HG03025 (cell line): ENCODE results near the gene JPH3.
"Not testable (repeated sequence)": the region's sequence is repeated elsewhere in the genome, so short reads cannot be mapped to it uniquely, and the experiment has no call there.

Source experiments
- ATAC-seq: cut with Tn5 transposase; IDR thresholded peaks from one replicate; pipeline ENCODE4 v1.9.1; 2021; ENCODE audit warnings: mild to moderate bottlenecking, moderate library complexity; ENCODE audit not compliant: unreplicated experiment, low FRiP score

JPH3 gene

DNA sequence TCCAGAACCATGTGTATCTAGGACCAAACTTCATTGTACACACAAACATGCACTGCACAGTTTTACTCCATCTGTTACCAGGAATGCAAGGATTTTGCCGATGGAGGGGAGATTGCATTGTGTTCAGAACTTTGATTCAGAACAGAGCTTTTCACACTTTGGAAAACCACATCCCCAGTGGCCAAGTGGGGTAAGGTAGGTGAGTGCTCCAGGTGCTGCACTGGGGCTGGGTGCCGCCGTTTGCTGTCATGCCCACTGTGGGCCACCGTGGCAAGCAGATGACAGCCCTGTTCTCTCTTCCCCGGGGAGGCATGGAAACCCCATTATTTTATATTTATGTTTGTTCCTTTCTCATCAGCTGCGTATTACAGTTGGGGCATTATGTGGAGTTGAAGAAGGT lies 29.3 kb upstream of the JPH3 start:
- no peak for ATAC-seq

DNA sequence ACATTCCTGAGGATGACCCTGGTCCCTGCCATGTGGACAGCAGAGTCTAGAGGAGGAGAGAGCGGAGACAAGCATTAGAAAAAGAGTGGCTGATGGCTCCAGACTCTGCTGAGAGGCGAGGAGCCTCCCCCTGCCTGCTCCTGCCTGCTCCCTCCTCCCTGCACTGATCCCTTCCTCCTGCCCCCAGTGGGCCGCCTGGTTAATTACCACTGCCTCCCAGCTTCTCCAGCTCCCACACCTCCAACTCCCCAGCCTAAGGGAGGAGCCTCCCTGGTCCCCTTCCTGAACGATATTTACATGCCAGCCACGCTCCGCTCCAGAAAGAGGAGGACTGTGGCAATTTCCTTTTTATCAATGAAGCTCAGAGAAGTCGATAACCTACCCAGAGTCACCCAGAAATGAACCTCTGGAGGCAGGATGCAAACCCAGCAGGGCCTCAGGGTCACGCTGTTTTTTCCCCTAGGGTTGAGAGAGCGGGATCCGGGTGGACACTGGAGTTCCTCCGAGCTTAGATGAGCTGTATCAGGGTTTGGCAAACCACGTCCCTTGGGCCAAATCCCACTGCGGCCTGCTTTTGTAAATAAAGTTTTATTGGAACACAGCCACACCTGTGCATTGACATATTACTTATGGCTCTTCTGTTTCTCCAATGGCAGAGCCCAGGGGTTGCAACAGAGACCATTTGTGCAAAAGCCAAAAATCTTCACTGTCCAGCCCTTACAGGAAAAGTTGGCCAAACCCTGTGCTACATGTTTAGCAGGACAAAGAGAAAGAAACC lies 27.1 kb upstream of the JPH3 start:
- ATAC-seq, result no peak

DNA sequence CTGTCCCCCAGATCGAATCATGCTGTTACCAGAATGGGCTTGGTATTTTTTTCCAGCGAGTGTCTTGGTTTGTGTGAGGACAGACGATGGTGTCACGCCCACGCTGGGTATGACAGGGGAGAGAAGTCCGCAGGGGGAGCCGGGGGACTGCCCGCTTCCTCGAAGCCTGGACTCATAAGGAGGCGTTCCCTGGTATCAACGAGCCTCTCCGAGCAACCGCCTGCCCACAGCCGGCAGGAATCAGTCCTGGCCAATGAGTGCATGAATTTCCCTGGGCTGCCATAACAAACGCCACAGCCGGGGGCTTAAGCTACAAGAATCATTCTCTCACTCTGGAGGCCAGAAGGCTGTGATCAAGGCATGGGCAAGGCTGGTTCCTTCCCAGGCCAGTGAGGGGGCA lies 26.1 kb upstream of the JPH3 start:
- no peak for ATAC-seq

DNA sequence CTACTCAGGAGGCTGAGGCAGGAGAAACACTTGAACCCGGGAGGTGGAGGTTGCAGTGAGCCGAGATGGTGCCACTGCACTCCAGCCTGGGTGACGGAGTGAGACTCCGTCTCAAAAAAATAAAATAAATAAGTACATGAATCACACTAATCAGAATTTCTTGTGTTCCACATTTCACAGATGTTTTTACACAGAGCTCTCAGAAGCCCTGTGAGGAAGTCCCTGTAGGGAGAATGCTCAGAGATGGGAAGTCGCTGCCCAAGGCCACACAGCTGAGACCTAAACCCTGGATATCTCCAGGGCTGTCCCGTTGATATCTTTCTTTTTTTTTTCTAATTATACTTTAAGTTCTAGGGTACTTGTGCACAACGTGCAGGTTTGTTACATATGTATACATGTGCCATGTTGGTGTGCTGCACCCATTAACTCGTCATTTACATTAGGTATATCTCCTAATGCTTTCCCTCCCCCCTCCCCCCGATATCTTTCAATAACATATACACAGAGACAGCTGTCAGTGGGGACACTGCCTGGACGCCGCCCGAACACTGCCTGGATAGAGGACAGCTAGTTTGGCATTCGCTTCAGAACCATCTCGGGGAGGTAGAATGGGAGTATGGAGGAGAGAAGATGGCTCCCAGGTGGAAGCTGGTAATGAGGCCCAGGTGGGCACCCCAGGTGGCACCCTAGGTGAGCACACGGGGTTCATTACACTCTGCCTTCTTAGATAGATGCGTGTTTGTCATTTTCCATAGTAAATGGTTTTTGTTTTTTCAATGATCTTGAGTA lies 24.0 kb upstream of the JPH3 start:
- ATAC-seq, result not testable (repeated sequence)

DNA sequence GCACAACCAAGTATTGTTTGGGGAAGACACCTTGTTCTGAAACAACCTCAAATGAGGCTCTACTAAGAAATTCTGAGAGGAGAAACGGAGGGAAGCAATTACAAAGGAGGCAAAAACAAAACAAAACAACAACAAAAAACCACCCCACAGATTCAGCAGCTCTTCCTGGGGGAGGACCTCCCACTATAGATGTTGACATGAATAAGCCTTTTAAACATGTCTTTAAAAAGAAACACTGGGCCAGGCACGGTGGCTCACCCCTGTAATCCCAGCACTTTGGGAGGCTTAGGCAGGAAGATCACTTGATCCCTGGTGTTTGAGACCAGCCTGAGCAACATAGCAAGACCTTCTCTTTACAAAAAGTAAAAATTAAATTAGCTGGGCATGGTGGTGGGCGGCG lies 22.6 kb upstream of the JPH3 start:
- ATAC-seq, result no peak

DNA sequence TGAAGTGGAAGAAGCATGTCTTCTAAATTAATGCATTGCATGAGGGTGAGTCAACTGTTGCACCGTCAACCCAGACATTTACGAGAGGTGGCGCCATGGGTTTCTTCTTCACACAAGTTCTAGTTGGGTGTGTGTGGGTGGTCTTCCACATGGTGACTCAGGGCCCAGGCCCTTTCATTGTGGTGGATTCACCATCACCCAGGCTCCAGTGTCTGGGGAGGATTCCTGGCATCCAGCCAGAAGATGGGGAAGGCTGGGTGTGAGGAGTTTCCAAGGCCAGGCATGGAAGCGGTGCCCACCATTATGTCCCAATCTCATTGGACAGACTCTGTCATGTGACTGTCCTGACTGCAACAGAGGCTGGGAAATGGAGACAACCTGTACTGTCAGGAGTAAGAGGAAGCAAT lies 21.4 kb upstream of the JPH3 start:
- ATAC-seq, result no peak

DNA sequence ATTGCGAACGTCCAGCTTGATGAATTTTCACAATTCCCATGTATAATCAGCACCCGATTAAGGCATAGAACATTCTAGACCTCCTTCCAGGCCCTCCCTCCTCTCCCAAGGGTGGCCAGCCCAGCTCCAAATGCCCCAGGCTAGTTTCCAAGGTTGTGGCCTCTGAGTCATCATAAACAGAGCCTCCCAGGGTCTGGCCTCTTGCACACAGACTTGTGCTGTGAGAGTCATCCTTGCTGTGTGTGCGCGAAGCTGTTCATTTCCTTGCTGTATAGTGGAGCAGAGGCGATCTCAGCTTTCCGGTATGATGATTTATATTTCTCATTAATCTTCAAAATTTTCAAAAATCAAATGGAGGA lies 20.5 kb upstream of the JPH3 start:
- ATAC-seq, result no peak

DNA sequence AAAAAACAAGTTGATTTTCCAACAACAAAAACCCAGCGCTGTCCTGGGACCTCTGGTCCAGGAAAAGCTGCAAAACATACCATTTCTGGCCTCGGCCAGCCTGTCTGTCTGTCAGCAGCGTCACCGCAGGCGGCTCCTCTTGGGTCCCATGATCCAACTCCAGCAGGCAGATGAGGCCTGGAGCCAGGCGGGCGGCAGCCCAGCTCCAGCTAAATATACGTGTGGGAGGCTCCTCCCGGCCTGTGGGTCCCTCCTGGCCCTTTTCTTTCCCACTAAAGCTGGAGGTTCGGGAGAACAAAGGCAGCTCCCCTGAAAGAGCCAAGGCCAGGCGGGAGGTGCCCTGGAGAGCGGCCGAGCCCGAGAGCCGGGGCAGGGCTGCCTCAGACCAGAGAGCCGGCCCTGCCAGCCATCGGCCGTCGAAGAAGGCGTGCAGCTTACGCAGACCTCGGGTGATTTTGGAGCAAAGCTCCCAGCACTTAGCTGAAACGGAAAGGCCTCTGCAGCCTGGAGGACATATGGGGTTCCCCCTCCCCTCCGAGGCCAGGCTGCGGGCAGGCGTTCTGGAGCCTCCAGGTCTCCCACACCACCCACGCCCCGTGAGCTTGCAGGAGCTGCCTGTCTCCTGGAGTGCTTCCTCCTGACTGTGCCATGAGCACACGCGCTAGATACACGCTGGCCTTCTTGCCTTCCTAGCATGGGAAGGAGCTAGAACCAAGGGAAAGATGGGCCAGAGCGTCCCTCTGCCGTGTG lies 19.9 kb upstream of the JPH3 start:
- ATAC-seq, result no peak

DNA sequence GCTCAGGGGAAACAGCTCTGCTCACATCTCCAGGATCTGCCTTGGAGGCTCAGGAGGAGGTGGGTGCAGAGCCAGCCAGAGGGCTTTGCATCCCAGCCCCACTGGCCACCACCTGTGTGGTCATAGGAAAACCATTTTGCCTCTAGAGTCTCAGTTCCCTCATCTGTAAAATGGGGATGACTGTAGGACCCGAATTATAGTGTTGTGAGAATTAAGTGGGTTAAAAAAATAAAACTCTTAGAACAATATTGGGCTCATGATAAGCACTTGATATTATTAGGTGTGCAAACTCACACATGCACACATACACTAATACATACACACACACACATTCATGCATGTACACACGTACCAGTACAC lies 19.4 kb upstream of the JPH3 start:
- no peak for ATAC-seq

DNA sequence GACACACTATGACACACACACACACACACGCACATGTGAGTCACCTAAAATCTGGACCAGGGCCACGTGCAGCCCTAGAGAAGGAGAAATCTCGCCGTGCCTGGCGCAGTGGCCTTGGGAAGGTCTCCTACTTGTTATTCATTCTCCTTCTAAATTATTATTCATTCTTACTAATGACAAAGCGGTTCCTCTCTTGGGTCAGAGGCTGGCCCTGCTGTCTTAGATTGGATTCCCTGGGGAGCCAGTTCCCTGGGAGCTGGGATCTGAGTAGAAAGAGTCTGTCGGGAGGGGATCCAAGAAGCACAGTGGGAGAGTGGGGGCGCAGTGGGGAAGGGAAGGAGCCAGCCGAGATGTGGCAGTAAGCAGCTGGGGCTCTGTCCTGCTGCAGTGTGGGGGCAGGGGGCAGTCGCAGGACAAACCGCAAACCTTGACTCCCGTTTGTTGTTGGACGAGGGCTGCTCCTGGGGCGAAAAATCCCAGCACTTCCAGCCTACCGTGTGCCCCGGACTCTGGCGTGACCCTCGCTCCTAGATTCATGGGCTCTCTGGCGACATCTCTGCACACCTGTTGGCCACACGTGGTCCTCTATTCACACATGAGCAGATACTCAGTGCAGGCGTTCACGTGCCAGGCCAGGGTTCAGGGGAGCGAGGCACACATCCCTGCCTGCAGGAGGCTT lies 18.7 kb upstream of the JPH3 start:
- no peak for ATAC-seq

DNA sequence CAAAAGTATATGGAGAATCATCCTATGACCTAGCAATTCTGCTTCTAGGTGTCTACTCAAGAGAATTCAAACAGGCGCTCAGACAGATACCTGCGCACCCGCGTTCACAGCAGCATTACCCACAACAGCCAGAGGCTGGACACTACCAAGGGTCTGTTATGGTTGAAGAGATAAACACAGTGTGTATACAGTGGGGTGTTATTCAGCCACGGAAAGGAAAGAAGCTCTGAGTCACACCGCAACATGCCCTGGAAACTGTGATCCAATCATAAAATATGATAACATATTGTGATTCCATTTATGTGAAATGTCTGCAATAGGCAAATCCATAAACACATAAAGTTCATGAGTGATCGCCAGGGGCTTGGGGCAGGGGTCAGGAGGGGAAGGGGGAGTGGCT lies 18.0 kb upstream of the JPH3 start:
- ATAC-seq, result no peak

DNA sequence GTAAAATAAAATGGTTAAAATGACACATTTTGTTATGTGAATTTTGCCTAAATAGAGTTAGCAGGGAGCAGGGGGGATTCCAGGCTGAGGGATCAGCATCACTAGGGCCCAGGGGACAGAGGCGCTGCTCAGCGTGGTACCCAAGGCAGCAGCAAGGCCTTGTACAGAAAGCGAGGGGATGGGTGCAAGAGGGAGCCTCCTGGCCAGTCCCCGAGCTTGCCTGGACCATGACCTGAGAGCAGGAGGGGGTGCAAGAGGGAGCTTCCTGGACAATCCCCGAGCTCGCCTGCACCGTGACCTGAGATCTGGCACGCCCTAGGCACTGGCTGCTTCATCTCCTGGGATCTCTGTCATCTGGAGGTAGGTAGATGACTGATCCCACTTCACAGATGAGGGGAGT lies 17.3 kb upstream of the JPH3 start:
- no peak for ATAC-seq

DNA sequence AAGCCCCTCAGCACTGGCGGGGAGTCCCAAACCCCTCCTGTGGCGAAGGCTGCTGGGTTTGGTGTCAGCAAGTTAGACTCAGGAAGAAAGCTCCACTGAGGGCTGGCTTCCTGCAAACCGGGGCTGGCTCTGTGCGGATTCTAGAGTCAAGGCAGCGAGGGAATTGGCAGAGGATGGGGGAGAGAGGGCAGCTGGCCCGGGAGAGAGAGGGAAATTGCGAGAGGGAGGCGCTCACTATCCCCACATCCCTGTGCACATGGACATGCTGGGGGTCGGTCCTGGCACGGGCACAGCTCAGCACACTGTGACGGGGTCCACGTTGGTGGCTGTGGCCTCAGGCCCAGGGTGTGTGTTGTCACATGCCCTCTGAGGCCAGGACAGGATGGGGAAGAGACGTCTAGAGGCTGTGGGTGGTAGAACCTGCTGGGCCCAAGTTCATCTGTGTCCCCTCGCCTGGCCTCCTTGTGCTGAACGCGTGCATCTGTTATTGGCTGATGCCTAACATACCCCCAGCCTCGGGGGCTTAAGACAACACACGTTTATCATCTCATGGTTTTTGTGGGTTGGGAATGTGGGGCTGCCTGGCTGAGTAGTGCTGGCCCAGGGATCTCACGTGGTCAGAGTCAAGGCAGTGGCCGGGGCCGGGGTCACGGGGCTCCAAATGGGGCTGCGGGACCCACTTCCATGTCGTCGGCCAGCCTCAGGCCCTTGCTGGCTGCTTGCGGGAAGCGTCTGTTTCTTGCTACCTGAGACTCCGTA lies 16.7 kb upstream of the JPH3 start:
- no peak for ATAC-seq

DNA sequence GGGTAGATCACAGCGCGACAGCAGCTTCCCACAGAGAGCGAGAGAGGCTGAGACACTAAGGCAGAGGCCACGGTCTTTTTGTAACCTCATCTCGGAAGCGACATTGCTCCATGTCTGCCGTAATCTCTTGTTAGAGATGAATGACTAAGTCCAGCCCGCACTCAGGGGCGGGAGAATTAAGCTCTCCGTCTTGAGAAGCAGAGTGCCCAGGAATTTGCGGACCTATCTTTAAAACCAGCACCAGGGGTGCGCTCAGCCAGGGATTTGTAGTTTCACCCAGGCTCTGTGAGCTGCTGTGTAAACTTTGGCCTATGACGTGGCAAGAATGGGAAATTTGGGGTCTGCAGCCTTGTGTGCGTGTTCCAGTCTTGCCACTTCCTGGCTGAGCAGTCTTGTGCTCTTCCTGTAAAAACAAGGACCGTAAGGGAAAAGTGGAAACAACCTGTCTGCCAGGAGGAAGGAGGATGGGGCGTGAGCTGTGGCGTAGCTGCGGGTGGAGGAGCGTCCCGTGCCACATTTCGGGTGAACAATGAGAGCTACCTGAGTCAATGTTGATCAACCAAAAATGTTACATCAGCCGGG lies 16.0 kb upstream of the JPH3 start:
- no peak for ATAC-seq

DNA sequence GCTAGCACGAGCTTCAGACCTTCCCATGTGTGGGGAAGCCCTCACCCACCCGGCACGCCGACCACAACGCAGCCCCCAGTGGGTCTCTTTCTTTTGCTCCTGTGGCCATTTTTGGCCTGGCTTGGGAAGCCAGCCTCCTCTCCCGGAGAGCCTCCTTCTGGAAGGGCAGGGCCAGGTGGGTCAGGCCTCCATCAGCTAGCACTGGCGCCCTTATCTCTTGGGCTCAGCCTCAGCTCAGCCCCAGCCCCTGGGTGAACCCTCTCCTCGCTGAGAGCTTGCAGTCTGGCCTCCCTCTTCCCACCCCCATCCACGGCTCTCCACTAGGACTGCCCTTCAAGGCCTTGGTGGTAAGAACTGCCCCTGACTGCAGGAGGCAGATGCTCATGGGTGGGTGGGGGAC lies 14.7 kb upstream of the JPH3 start:
- no peak for ATAC-seq

DNA sequence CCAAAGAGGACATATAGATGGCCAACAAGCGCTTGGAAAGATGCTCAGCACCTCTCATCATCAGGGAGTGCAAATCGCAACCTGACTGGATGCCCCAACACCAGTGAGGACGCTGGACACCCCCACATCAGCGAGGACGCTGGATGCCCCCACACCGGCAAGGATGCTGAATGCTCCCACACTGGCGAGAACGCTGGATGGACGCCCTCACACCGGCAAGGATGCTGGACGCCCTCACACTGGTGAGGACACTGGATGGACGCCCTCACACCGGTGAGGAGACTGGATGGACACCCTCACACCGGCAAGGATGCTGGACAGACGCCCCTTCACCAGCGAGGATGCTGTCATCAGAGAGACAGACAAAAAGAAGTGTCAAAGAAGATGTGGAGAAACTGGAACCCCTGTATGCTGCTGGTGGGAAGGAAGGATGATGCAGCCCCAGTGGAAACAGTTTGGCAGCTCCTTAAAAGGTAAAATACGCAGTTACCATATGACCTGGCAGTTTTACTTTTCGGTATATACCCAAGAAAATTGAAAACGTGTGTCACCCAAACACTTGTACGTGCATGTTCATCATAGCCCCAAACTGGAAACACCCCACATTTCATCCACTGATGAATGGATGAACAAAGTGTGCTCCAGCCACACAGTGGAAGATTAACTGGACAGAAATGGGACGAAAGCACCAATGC lies 10.1 kb upstream of the JPH3 start:
- no peak for ATAC-seq

DNA sequence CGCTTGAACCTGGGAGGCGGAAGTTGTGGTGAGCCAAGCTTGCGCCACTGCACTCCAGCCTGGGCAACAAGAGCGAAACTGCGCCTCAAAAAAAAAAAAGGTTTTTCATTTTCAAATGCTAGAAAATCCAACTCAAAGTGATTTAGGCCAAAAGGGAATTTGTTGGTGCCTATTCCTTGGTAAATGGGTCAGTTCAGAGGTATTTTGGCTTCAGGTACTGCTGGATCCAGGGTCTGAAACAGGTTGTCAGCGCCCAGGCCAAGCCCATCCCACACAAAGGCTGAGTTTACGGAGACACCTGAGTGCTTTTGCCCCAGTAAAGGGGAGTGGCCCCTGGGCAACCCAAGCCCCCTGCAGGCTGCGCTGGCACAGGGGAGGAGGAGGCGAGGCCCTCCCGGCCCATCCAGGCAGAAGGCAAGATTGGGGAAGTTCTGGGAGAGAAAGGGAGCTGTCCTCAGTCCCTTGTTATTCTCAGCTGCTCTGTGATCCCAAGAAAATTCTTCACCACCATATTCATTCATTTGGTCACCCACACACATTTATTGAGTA lies 8.5 kb upstream of the JPH3 start:
- ATAC-seq, result no peak

DNA sequence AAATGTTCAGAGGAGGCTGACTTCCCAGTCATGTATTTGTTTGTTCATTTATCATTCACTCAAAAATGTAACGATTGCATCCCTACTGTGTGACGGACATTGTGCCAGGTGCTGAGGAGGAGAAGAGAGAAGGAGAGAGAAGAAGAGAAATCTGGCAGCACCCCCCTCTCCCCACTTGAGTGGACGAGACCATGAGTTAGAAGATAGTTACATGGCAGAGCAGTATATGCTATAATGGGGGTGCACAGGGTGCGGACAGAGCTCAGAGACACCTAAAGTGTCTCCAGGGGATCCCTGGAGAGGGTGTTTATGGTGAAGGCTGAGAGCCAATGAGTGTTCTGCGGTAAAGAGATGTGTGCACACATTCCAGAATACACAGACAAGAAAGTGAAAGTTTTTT lies 6.6 kb upstream of the JPH3 start:
- ATAC-seq, result no peak

DNA sequence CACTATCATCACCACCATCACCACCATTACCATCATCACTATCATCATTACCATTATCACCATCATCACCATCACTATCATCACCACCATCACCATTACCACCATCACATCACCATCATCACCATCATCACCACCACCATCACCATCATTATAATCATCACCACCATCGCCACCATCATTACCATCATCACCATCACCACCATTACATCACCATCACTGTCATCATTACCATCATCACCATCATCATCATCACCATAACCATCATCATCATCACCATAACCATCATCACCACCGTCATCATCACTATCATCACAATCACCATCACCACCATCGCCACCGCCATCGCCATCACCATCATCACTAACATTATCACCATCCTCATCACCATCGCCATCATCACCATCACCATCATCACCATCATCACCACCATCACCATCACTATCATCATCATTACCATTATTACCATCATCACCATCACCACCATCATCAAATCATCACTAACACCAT lies 4.9 kb upstream of the JPH3 start:
- ATAC-seq, result no peak
